Fibroblast of skin of right biceps (primary cell): ENCODE results near the gene MTO1.
A peak's percentile ranks its signal among the peaks of the same experiment; 100 is the strongest.
"Not testable (repeated sequence)": the region's sequence is repeated elsewhere in the genome, so short reads cannot be mapped to it uniquely, and the experiment has no call there.

Experiments used
- DNase-seq: peaks from one replicate; pipeline ENCODE4 v3.0.0-alpha.2; 2013

The MTO1 gene

GRCh38 chr6:73461537-73462350 is at the start of gene MTO1:
Gene MTO1, plus strand, starts transcription at chr6:73461737. Its CDS starts 118 bp downstream, at chr6:73461855.
- DNase-seq, result peak; percentile 92

- no peak for DNase-seq
Measured at GRCh38 chr6:73413102-73413501, 48.4 kb upstream of the MTO1 start.

- DNase-seq, result peak; percentile 37
Measured at GRCh38 chr6:73418081-73418741, 43.3 kb upstream of the MTO1 start.

- DNase-seq, result no peak
Measured at GRCh38 chr6:73421534-73421933, 40.0 kb upstream of the MTO1 start.

GRCh38 chr6:73435236-73435635 is 26.3 kb upstream of the MTO1 start:
- DNase-seq, result no peak

- DNase-seq, result no peak
Measured at GRCh38 chr6:73443555-73443954, 18.0 kb upstream of the MTO1 start.

- DNase-seq, result peak; percentile 61
Measured at GRCh38 chr6:73451223-73452106, 10.1 kb upstream of the MTO1 start.

- DNase-seq, result peak; percentile 73
Measured at GRCh38 chr6:73452107-73452461, 9.5 kb upstream of the MTO1 start, which contains the start of gene CGAS. Gene CGAS, minus strand, starts transcription at chr6:73452297. Its CDS starts 116 bp downstream, at chr6:73452181.

- DNase-seq, result peak; percentile 7
Measured at GRCh38 chr6:73455865-73456629, 5.5 kb upstream of the MTO1 start.

- DNase-seq, result not testable (repeated sequence)
Measured at GRCh38 chr6:73459474-73459873, 2.1 kb upstream of the MTO1 start.

- no peak for DNase-seq
Measured at GRCh38 chr6:73460056-73460455, 1.5 kb upstream of the MTO1 start.

GRCh38 chr6:73471686-73472290 is 10.3 kb downstream of the MTO1 start:
- no peak for DNase-seq

GRCh38 chr6:73476723-73477122 is 15.2 kb downstream of the MTO1 start:
- DNase-seq, result no peak

GRCh38 chr6:73477407-73477806 is 15.9 kb downstream of the MTO1 start:
- DNase-seq, result no peak

GRCh38 chr6:73481969-73482368 is 20.4 kb downstream of the MTO1 start:
- no peak for DNase-seq

GRCh38 chr6:73484438-73484837 is 22.9 kb downstream of the MTO1 start:
- DNase-seq, result no peak

- DNase-seq, result no peak
Measured at GRCh38 chr6:73487473-73487872, 25.9 kb downstream of the MTO1 start.

- DNase-seq, result peak; percentile 22
Measured at GRCh38 chr6:73491377-73491776, 29.8 kb downstream of the MTO1 start.

- DNase-seq, result no peak
Measured at GRCh38 chr6:73497915-73498314, 36.4 kb downstream of the MTO1 start.

- DNase-seq, result no peak
Measured at GRCh38 chr6:73503027-73503772, 41.7 kb downstream of the MTO1 start.

- no peak for DNase-seq
Measured at GRCh38 chr6:73504160-73504559, 42.6 kb downstream of the MTO1 start.
